HL-60 (cell line): ENCODE results near the gene CDK8.

ENCODE experiments used
- GABPA ChIP-seq: IDR thresholded peaks from 2 replicates; pipeline ENCODE4 v1.6.1; 2012; ENCODE audit warnings: low read depth
- POLR2AphosphoS5 ChIP-seq: IDR thresholded peaks from 2 replicates; pipeline ENCODE4 v1.6.1; 2012; ENCODE audit warnings: low read depth
- TF ChIP-seq, protein P1 (sequence below): IDR thresholded peaks from one replicate; pipeline ENCODE4 v1.5.1; 2011; ENCODE audit warnings: low read length, control low read depth, inconsistent platforms; ENCODE audit not compliant: insufficient read depth
- TF ChIP-seq, protein P2 (sequence below): IDR thresholded peaks from 2 replicates; pipeline ENCODE4 v1.6.1; 2012; ENCODE audit warnings: low read depth; ENCODE audit not compliant: insufficient replicate concordance

DNA sequence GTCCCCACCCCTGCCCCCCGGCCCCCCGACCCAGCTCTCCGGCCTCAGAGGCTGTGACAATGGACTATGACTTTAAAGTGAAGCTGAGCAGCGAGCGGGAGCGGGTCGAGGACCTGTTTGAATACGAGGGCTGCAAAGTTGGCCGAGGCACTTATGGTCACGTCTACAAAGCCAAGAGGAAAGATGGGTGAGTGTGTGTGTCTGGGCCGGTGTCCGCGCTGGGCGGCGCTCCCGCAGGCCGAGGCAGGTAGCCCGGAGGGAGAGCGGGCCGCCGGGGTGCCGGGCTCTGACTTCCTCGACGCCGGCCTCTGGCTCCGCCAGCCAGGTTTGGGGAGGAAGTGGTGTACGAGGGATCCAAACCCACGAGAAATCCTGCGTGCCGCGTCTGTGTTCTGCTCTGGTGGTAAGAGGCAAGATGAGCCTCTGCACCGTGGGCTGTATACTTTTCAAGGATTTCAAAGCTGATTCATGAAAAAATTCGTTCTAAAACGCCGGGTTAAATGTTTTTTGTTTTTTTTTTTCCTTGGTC lies 718 bp downstream of the CDK8 start:
- TF ChIP-seq, protein P1, sequence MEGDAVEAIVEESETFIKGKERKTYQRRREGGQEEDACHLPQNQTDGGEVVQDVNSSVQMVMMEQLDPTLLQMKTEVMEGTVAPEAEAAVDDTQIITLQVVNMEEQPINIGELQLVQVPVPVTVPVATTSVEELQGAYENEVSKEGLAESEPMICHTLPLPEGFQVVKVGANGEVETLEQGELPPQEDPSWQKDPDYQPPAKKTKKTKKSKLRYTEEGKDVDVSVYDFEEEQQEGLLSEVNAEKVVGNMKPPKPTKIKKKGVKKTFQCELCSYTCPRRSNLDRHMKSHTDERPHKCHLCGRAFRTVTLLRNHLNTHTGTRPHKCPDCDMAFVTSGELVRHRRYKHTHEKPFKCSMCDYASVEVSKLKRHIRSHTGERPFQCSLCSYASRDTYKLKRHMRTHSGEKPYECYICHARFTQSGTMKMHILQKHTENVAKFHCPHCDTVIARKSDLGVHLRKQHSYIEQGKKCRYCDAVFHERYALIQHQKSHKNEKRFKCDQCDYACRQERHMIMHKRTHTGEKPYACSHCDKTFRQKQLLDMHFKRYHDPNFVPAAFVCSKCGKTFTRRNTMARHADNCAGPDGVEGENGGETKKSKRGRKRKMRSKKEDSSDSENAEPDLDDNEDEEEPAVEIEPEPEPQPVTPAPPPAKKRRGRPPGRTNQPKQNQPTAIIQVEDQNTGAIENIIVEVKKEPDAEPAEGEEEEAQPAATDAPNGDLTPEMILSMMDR, result no peak
- TF ChIP-seq, protein P2, sequence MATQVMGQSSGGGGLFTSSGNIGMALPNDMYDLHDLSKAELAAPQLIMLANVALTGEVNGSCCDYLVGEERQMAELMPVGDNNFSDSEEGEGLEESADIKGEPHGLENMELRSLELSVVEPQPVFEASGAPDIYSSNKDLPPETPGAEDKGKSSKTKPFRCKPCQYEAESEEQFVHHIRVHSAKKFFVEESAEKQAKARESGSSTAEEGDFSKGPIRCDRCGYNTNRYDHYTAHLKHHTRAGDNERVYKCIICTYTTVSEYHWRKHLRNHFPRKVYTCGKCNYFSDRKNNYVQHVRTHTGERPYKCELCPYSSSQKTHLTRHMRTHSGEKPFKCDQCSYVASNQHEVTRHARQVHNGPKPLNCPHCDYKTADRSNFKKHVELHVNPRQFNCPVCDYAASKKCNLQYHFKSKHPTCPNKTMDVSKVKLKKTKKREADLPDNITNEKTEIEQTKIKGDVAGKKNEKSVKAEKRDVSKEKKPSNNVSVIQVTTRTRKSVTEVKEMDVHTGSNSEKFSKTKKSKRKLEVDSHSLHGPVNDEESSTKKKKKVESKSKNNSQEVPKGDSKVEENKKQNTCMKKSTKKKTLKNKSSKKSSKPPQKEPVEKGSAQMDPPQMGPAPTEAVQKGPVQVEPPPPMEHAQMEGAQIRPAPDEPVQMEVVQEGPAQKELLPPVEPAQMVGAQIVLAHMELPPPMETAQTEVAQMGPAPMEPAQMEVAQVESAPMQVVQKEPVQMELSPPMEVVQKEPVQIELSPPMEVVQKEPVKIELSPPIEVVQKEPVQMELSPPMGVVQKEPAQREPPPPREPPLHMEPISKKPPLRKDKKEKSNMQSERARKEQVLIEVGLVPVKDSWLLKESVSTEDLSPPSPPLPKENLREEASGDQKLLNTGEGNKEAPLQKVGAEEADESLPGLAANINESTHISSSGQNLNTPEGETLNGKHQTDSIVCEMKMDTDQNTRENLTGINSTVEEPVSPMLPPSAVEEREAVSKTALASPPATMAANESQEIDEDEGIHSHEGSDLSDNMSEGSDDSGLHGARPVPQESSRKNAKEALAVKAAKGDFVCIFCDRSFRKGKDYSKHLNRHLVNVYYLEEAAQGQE, result no peak
- TF ChIP-seq GABPA (no peak), POLR2AphosphoS5 (no peak)
